GM19025 (cell line): Measurements from ENCODE around the gene SIMC1.

Source experiments
- ATAC-seq: cut with Tn5 transposase; IDR thresholded peaks from one replicate; pipeline ENCODE4 v1.9.1; 2021; ENCODE audit warnings: mild to moderate bottlenecking, low read depth, moderate library complexity; ENCODE audit not compliant: unreplicated experiment

SIMC1 gene

GRCh38 chr5:176360894-176361436 is 122.7 kb downstream of the SIMC1 start:
- no peak for ATAC-seq

GRCh38 chr5:176361437-176362232 is 123.4 kb downstream of the SIMC1 start, which contains the start of gene KIAA1191:
TSS of gene KIAA1191 (minus strand) at chr5:176361764. CDS start at chr5:176359508, 2,256 bp downstream.
- peak; percentile 83 for ATAC-seq

- ATAC-seq = no peak
Measured at GRCh38 chr5:176362233-176362490, 123.9 kb downstream of the SIMC1 start.

DNA sequence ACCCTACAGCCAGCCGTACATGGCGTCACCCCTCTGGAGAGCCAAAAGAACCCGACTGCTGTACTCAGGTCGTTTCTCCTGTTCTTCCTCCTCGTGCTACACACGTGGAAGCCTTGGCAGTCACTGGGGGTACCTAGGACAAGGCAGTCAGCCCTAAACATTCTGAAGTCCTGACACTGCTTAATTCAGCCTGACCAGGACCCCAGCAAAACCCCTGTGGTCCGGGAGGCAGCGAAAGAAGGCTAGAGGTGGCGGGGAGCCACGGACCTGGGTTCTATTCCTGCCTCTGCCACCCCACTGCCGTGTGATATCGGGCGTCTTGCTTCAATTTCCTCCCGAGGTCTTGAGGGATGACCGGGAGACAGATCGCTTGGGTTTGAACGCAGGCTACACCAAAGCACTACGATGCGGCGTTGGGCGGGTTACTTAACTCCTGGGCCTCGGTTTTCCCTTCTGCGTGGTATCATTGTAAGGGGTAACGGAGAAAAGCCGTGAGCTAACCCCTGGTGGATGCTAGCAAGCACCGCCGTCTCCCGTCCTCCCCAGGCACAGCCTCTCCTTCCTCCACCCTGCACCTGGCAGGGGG is 126.6 kb downstream of the SIMC1 start:
- ATAC-seq = no peak

DNA sequence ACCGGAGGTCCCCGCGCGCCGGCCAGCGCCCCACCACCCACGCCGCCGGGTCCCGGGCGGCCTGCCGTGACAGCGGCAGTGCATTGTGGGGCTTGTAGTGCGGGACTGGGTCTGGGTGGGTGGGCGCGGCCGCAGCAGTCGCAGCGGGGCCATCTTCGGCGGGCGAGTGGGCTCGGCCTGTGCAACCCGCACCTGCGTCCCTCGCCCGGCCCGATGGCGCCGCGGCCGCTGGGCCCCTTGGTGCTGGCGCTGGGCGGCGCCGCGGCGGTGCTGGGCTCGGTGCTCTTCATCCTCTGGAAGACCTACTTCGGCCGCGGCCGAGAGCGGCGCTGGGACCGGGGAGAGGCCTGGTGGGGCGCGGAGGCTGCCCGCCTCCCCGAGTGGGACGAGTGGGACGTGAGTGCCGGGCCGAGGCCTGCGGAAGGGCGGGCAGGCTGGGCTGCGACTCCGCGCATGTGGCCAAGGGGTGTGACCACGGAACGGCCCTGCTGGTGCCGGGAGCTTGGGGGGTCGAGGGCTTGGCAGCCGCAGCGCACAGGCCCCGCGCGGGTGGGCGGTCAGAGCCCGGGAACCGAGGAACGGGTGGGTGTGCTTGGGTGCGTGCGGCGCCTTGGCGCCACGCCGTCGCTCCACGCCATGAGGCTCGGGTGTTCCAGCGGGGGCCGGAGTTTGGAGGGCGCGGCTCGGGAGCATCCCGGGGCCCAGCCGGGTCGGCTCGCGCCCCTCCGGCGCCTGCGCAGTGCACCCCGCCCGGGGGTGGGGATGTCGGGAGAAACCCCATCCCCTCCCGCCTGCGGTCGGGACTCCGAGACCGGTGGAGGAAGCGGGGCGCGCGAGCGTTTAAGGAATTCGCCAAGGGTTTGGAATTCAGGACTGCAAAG is 127.4 kb downstream of the SIMC1 start, which contains the start of gene ARL10:
Gene ARL10 (plus strand): TSS at position 137 of the 881 bp plus-strand sequence. CDS start 77 bp downstream, at position 214.
- peak; percentile 38 for ATAC-seq

DNA sequence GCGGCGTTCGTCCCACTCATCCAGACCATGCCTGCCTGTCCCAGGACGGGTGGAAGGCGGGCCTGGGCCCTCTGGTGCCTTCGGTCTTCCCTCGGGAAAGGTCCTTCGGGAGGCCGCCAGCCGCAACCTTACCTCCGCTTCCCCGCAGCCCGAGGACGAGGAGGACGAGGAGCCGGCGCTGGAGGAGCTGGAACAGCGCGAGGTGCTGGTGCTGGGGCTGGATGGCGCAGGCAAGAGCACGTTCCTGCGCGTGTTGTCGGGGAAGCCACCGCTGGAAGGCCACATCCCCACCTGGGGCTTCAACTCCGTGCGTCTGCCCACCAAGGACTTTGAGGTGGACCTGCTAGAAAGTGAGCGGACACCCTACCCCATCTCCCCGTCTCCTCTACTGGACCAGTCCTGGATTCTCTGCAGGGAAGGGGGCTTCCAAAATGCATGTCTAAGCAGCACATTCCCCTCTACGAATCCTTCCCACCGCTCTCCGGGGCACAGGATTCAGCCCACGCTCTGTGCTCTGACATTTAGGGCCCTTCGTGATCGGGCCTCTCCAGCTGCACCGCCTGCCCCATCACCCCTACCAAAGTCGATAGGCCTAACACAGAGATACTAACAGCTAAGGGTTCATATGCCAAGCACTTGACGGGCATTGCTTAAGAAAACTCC is 128.1 kb downstream of the SIMC1 start:
- ATAC-seq = no peak

GRCh38 chr5:176368726-176369125 is 130.5 kb downstream of the SIMC1 start:
- no peak for ATAC-seq

DNA sequence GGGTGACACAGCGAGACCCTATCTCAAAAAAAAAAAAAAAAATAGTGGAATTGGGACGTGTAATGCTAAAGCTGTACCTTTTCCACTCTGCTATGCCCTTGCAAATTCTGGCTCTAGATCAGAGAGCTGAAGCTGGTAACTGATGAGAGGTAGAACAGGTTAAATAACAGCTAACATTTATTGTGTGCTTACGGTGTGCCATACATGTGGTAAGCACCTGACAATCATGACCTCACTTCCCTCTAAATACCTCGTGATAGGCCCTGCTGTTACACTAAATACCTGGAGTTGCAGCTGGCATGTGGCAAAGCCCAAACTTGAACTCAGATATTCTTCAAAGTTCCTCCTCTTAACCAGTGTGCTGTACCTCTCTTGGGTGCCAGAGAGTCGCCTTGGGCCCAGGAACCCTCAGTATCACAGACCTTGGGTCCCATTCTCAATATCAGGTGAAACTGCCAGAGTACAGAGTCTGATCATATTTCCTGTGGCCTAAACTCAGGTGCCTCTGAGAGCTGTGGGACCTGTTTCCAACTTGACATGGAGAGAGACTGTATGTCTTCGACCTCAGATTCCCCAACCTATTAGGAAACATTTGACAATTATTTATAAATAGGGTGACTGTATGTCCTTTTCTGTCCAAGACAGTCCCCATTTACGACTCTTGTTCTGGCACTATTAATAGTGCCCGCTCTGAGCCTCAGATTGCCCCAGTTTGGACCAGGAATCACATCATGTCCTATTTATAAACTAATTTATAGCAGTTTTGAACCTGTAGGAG is 131.9 kb downstream of the SIMC1 start:
- no peak for ATAC-seq

DNA sequence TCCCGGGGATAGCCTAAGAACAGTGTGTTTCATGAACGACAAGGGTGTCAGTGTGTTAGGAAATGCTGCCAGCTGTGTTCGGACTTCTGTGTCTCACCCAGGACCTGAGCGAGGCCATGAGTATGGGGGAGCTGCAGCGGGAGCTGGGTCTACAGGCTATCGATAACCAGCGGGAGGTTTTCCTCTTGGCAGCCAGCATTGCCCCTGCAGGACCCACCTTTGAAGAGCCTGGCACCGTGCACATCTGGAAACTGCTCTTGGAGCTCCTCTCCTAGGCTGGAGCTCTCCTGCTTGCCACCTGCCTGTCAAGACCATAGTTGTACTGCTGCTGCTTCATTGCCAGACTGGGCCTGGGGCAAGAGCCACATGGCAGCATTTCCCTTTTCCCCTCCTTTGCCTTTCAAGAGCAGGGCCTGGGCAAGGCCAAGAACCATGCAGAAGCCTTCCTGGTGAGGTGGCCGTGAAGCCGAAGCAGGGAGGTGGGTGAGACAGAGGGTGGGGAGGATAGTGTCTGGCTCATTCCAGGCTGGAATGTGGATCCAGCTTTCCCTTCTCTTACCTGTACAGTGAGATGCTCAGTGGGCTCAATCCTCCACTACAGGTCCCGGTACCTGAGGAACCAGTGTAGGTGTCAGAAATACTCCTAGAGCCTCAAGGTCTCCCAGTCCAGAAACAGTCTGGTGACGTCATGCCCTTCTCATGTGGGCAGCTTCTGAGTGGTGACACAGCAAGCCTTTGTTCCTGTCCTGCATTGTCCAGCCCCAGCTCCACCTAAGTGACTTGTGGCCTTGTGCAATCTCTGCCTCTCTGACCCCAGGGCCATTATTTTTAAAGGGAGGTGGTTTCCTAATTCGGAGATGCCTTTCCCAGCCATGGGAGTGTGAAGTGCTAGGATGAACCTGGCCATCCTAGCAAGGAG is 133.7 kb downstream of the SIMC1 start:
- no peak for ATAC-seq

GRCh38 chr5:176373100-176373818 is 135.0 kb downstream of the SIMC1 start:
- ATAC-seq = no peak

GRCh38 chr5:176379881-176380280 is 141.7 kb downstream of the SIMC1 start:
- ATAC-seq = no peak

DNA sequence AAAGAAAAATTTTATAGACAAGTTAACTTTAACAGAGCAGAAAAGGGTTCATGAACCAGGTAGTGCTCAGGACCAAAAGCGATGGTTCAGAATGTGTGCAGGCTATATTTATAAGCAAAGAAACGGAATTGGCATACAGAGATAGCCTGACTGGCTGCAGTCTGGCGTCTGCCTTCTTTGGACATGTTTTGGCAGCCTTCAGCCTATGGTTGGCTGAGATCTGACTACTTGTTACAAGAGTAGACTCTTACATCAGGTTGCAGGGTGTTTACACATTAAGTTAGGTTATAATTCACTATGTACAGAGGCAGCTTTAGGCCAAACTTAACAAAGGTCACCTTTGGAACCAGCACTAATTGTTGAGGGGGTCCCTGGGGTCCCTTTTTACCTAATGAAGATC is 143.2 kb downstream of the SIMC1 start:
- no peak for ATAC-seq

DNA sequence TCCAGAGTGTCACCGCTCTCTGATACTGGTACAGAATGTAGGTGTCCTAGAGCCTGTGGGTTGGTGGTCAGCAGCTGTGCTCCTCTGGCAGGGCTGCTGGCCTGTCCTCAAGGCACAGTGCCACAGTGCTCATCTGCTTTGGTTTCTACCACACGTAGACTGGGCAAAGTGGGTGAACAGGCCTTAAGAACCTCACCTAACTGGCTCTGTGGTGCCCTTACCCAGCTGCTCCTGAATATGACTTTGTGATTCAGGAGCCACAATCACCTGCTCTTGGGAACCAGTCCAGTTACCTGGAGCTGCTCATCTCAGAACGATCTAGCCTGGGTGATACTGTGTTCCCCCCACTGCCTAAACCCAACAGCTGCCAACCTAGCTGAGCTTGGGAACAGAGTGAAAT is 143.8 kb downstream of the SIMC1 start:
- ATAC-seq = no peak

DNA sequence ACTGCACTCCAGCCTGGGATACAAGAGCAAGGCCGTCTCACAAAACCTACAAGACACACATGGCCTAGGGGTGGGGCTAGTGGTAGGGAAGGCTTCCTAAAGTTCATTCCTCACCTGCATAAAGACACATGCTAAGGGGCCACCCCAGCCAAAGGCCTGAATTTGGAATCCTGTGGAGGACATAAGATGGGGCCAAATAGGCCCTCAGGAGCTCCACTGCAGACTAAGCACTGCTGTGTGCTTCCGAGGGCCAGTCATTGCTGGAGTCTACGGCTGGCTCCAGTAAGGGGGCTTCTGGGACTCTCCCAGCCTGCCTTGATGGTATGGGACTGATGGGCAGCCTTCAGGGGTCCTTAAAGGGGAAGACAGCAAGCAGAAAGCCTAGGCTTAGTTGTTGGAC is 144.5 kb downstream of the SIMC1 start:
- no peak for ATAC-seq

DNA sequence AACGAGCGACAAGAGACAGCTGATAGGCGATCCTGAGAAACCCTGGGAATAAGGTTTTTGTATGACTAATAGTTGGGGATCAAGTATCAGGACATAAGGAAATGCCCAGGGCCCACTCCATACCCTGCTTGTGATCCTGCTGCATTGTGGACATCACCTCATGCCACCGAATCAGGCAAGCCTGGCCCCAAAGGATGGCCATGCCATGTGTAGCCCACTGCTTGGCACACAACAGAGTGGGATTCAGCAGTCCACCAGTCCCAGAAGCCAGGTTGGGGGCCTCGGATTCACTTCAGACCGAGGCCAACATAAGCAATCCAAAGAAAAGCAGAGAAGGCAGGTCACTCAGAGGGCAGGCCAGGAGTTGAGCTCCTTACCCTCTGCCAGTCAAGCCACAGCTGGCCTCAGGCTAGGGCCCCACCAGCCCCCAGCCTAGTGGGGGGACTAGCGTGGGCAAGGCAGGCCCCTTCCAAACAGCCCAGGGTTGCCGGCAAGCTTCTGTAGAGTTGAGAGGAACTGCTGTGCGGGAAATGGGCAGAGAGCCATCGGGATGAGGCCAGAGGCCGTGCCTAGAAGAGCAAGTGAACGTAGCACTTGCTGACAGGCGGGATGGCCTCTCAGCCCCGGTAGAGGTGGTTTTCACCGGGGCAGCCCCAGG is 145.2 kb downstream of the SIMC1 start:
- no peak for ATAC-seq

- ATAC-seq = no peak
Measured at GRCh38 chr5:176383961-176384360, 145.7 kb downstream of the SIMC1 start.

GRCh38 chr5:176384366-176384930 is 146.2 kb downstream of the SIMC1 start:
- no peak for ATAC-seq
